WTC11 (cell line): Measurements from ENCODE around the gene CTIF.

Experiments used
- ATF1 ChIP-seq: sonication (generic); formaldehyde crosslinking; IDR thresholded peaks from 2 replicates; pipeline ENCODE4 v1.8.1; 2023; ENCODE audit warnings: mild to moderate bottlenecking, moderate library complexity, missing genetic modification reagents
- CTCF ChIP-seq: fragments of 200-600 bp; IDR thresholded peaks from 2 replicates; pipeline ENCODE4 v1.8.0; 2022; ENCODE audit warnings: antibody characterized with exemption
- FOXK1 ChIP-seq: sonication (generic); formaldehyde crosslinking; IDR thresholded peaks from 2 replicates; pipeline ENCODE4 v1.8.0; 2022; ENCODE audit warnings: mild to moderate bottlenecking, moderate library complexity, missing genetic modification reagents
- IRF2 ChIP-seq: sonication (generic); formaldehyde crosslinking; IDR thresholded peaks from 2 replicates; pipeline ENCODE4 v1.8.0; 2022; ENCODE audit warnings: low read depth, missing genetic modification reagents, borderline replicate concordance
- JUN ChIP-seq: sonication (generic); formaldehyde crosslinking; IDR thresholded peaks from 2 replicates; pipeline ENCODE4 v1.8.0; 2023; ENCODE audit warnings: mild to moderate bottlenecking, missing genetic modification reagents
- MAX ChIP-seq: sonication (generic); formaldehyde crosslinking; IDR thresholded peaks from 2 replicates; pipeline ENCODE4 v1.8.0; 2022; ENCODE audit warnings: mild to moderate bottlenecking, missing genetic modification reagents
- ZNF416 ChIP-seq: fragments of 250-450 bp; sonication (Bioruptor Pico); IDR thresholded peaks from 2 replicates; pipeline ENCODE4 v1.9.0; 2021; ENCODE audit warnings: mild to moderate bottlenecking, inconsistent platforms
- TF ChIP-seq, protein P1 (sequence below): sonication (generic); formaldehyde crosslinking; IDR thresholded peaks from 2 replicates; pipeline ENCODE4 v1.8.1; 2023; ENCODE audit warnings: mild to moderate bottlenecking, missing genetic modification reagents, moderate library complexity
- TF ChIP-seq, protein P2 (sequence below): sonication (generic); formaldehyde crosslinking; IDR thresholded peaks from 2 replicates; pipeline ENCODE4 v1.8.0; 2022; ENCODE audit warnings: mild to moderate bottlenecking, missing genetic modification reagents

GRCh38 chr18:48728204-48728833 lies 189.5 kb downstream of the CTIF start:
- TF ChIP-seq IRF2 (CRISPR knock-in tag), result no peak
- no peak for TF ChIP-seq CTCF
- no peak for TF ChIP-seq JUN (CRISPR knock-in tag)
- no peak for TF ChIP-seq MAX (CRISPR knock-in tag)
- TF ChIP-seq FOXK1 (CRISPR knock-in tag), result no peak
- TF ChIP-seq, protein P1, sequence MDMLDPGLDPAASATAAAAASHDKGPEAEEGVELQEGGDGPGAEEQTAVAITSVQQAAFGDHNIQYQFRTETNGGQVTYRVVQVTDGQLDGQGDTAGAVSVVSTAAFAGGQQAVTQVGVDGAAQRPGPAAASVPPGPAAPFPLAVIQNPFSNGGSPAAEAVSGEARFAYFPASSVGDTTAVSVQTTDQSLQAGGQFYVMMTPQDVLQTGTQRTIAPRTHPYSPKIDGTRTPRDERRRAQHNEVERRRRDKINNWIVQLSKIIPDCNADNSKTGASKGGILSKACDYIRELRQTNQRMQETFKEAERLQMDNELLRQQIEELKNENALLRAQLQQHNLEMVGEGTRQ, result no peak
- no peak for TF ChIP-seq ZNF416
- no peak for TF ChIP-seq ATF1 (CRISPR knock-in tag)
- TF ChIP-seq, protein P2, sequence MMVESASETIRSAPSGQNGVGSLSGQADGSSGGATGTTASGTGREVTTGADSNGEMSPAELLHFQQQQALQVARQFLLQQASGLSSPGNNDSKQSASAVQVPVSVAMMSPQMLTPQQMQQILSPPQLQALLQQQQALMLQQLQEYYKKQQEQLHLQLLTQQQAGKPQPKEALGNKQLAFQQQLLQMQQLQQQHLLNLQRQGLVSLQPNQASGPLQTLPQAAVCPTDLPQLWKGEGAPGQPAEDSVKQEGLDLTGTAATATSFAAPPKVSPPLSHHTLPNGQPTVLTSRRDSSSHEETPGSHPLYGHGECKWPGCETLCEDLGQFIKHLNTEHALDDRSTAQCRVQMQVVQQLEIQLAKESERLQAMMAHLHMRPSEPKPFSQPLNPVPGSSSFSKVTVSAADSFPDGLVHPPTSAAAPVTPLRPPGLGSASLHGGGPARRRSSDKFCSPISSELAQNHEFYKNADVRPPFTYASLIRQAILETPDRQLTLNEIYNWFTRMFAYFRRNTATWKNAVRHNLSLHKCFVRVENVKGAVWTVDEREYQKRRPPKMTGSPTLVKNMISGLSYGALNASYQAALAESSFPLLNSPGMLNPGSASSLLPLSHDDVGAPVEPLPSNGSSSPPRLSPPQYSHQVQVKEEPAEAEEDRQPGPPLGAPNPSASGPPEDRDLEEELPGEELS (CRISPR knock-in tag), result no peak
